ENCODE data around the gene DOCK10. TPM values are rescaled to one million over a fixed set of nuclear protein-coding genes. Genes with fewer than 3 reads are reported as not detected.

The DOCK10 gene
- total and polyA plus RNA-seq, 10 of the 15 experiments (the other 5 are each of a cell fraction or from before 2014, with no cell fraction given), result 16.9 to 120 (median 85.5) TPM

DNA sequence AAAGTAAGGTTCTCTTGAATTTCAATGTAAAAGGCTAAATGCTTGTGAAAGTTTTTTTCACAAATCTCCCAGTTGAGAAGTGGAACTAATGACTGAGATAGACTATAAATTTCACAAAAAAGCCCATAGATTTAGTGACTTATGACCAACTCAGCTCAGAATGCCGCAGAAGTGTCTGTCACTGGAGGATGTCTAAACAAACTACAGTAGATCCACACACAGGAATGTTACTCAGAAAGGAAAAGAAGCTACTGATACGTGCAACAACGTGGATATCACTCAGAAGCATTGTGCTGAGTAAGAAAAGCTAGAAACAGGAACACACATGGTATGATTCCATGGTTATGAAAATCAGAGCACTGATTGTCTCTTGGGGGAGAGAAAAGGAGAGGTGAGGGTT is 151.9 kb downstream of the DOCK10 start:
- Histone ChIP-seq H4K20me1 (ENCODE audit: control insufficient read depth, insufficient read depth) (no peaks in the 10 kb centered on the region), H3K27me3 (replicated peaks in 1 of 2; ENCODE audit: control insufficient read depth in 2 of 2, insufficient read depth in 2 of 2, low read length in 1 of 2) (no peaks in the 10 kb centered on the region), H3K9me3 (replicated peaks; ENCODE audit: control insufficient read depth, insufficient read depth, low read length) (no peaks in the 10 kb centered on the region), H3K36me3 (ENCODE audit: control insufficient read depth in 2 of 2, insufficient read depth in 2 of 2, low read length in 1 of 2) (peaks cover 3 to 21% of the 10 kb centered on the region in 2 experiments; a peak in 3 of 4 replicates), H3K9ac (ENCODE audit: control insufficient read depth, insufficient read depth, low read length) (no peak overlapping the region), H3K4me2 (ENCODE audit: control insufficient read depth, insufficient read depth) (no peak overlapping the region), H3K79me2 (ENCODE audit: control insufficient read depth, insufficient read depth, low read length) (peaks cover 5% of the 10 kb centered on the region), H3K4me1 (ENCODE audit: control insufficient read depth, insufficient read depth, low read length) (peaks cover 32% of the 10 kb centered on the region), H3K27ac (ENCODE audit: control insufficient read depth, insufficient read depth) (no peak overlapping the region), H2AFZ (ENCODE audit: control insufficient read depth, low read depth, low read length) (no peak overlapping the region), H3K4me3 (no peak overlapping the region)
- ChIA-PET SMC1A (ENCODE audit: uncharacterized antibody, unreplicated experiment) (interaction anchor here (0.7 to 1.8 kb wide), 4 partner anchors 9 to 111 kb away, joined by 3 to 4 read pairs (median 3); no protein-coding TSS in a partner anchor), POLR2A (no interaction called here), CTCF (interaction anchor here (0.6 to 1.4 kb wide), 3 partner anchors 9 to 86 kb away, joined by 3 to 4 read pairs (median 3); no protein-coding TSS in a partner anchor), RAD21 (ENCODE audit: unreplicated experiment) (no interaction called here)
- no peak for ATAC-seq
- no peak for DNase-seq (ENCODE audit: low read depth, low spot score)
- intact Hi-C loops (cut with micrococcal nuclease; ENCODE audit: unreplicated experiment) (loop anchor here (5.0 kb wide), 1 partner anchor 47 kb away; no protein-coding TSS in a partner anchor), in situ Hi-C loops (cut with MboI) (no loop called here)
- no peak for FAIRE-seq
- whole genome bisulfite sequencing (ENCODE audit: insufficient coverage, insufficient replicate concordance, low lambda C conversion rate, missing lambda C conversion rate), result 83% methylated on average over 3 of the region's 3 CpGs
- TF ChIP-seq CHD1 (IDR thresholded peaks at IDR 0.05; ENCODE audit: low read depth, low read length), result no peak
- TF ChIP-seq E2F4 (IDR thresholded peaks at IDR 0.05; ENCODE audit: low read depth, low read length), result no peak
- BruUV-seq (replicated peaks), result no TSS peak

DNA sequence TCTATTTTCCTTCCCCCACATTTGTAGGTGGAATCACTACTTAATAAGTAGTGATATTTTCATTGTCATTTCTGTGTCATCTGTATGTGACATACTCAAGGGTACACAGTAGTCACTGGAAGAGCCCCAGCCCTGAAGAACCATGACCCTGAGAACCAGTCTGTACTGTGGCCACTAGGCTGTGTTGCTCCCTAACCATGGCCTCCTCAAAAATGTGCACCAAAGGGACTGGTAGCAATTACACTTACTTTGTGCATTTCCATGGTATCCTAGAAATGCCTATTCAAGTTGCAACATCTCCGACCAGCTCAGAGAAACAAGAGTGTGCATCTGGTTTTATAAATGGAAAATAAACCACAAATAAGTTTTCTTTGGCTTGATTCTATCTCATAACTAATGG is 155.1 kb downstream of the DOCK10 start:
- CTCF ChIA-PET, result interaction anchor here (0.6 to 1.3 kb wide), 3 partner anchors 13 to 220 kb away, joined by 4 to 6 read pairs (median 5); no protein-coding TSS in a partner anchor
- FAIRE-seq (no peak), ATAC-seq (peak; percentile 81), DNase-seq (ENCODE audit: low read depth, low spot score) (no peak)
- Histone ChIP-seq H3K27ac (ENCODE audit: control insufficient read depth, insufficient read depth) (no peak overlapping the region), H3K4me1 (ENCODE audit: control insufficient read depth, insufficient read depth, low read length) (peaks cover 6% of the 10 kb centered on the region; the same call in 1 of the 2 replicates), H4K20me1 (ENCODE audit: control insufficient read depth, insufficient read depth) (no peaks in the 10 kb centered on the region), H3K9ac (ENCODE audit: control insufficient read depth, insufficient read depth, low read length) (no peak overlapping the region), H3K4me2 (ENCODE audit: control insufficient read depth, insufficient read depth) (no peak overlapping the region), H3K36me3 (ENCODE audit: control insufficient read depth in 2 of 2, insufficient read depth in 2 of 2, low read length in 1 of 2) (peaks cover 2 to 23% of the 10 kb centered on the region in 2 experiments; a peak in 3 of 4 replicates), H3K9me3 (replicated peaks; ENCODE audit: control insufficient read depth, insufficient read depth, low read length) (no peaks in the 10 kb centered on the region), H3K4me3 (no peak overlapping the region), H3K79me2 (ENCODE audit: control insufficient read depth, insufficient read depth, low read length) (peaks cover 2% of the 10 kb centered on the region), H2AFZ (ENCODE audit: control insufficient read depth, low read depth, low read length) (no peak overlapping the region), H3K27me3 (replicated peaks in 1 of 2; ENCODE audit: control insufficient read depth in 2 of 2, insufficient read depth in 2 of 2, low read length in 1 of 2) (no peaks in the 10 kb centered on the region)
- BruUV-seq (replicated peaks), result no TSS peak
- SMC1A ChIA-PET (ENCODE audit: uncharacterized antibody, unreplicated experiment), result interaction anchor here (0.6 to 3.5 kb wide), 9 partner anchors 39 to 123 kb away, joined by 3 to 24 read pairs (median 3); no protein-coding TSS in a partner anchor
- intact Hi-C loops (cut with micrococcal nuclease; ENCODE audit: unreplicated experiment), result loop anchor here (2.0 to 5.0 kb wide), 3 partner anchors 36 to 775 kb away; no protein-coding TSS in a partner anchor
- in situ Hi-C loops (cut with MboI), result no loop called here
- POLR2A ChIA-PET, result no interaction called here
- RAD21 ChIA-PET (ENCODE audit: unreplicated experiment), result interaction anchor here (0.7 to 2.0 kb wide), 2 partner anchors 114 to 115 kb away, joined by 4 to 7 read pairs; no protein-coding TSS in a partner anchor
- 96% methylated on average over 1 of the region's 1 CpG for WGBS (ENCODE audit: insufficient coverage, insufficient replicate concordance, low lambda C conversion rate, missing lambda C conversion rate)
- TF ChIP-seq E2F4 (IDR thresholded peaks at IDR 0.05; ENCODE audit: low read depth, low read length) (no peak), CTCF (IDR thresholded peaks at IDR 0.05 in 2 of 3, conservative IDR thresholded peaks at IDR 0.05 in 1 of 3; ENCODE audit: control insufficient read depth in 2 of 3, extremely low read depth in 1 of 3, insufficient read depth in 1 of 3, low read depth in 3 of 3, low read length in 3 of 3) (peak; percentile 17 to 59 (median 29); a peak in 4 of 6 replicates), RAD21 (IDR thresholded peaks at IDR 0.05; ENCODE audit: insufficient read depth, low read depth, low read length) (peak; percentile 60), SMC3 (IDR thresholded peaks at IDR 0.05; ENCODE audit: borderline replicate concordance, low read length) (peak; percentile 27; the same call in 1 of the 2 replicates), HDGF (IDR thresholded peaks at IDR 0.05) (no peak)
- TF ChIP-seq, protein P1, sequence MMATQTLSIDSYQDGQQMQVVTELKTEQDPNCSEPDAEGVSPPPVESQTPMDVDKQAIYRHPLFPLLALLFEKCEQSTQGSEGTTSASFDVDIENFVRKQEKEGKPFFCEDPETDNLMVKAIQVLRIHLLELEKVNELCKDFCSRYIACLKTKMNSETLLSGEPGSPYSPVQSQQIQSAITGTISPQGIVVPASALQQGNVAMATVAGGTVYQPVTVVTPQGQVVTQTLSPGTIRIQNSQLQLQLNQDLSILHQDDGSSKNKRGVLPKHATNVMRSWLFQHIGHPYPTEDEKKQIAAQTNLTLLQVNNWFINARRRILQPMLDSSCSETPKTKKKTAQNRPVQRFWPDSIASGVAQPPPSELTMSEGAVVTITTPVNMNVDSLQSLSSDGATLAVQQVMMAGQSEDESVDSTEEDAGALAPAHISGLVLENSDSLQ (IDR thresholded peaks at IDR 0.05), result no peak
